ENCODE measurements around the gene ZNF611. TPM values are rescaled to one million over a fixed set of nuclear protein-coding genes. Genes with fewer than 3 reads are reported as not detected.

Gene ZNF611
- total and polyA plus RNA-seq, 2 of the 13 experiments (the other 11 are each of a cell fraction or from before 2014, with no cell fraction given): 2.7 to 4.1 TPM

DNA sequence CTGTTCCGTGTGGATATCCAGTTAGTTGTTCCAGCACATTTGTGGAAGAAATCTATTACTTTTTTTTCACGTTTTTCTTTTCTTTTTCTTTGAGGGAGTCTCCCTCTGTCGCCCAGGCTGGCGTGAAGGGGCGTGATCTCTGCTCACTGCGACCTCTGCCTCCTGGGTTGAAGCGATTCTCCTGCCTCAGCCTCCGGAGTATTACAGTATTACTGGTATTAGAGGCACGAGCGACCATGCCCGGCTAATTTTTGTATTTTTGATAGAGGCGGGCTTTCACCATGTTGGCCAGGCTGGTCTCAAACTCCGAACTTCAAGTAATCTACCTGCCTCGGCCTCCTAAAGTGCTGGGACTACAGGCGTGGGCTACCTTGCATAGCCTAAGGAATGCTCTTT is 43.6 kb downstream of the ZNF611 start:
- Histone ChIP-seq H4K20me1 (ENCODE audit: insufficient read depth, low read length) (no peaks in the 10 kb centered on the region), H3K4me3 (replicated peaks in 1 of 3; ENCODE audit: insufficient read depth in 1 of 3, low read depth in 2 of 3, low read length in 3 of 3) (no peak overlapping the region), H3K4me2 (ENCODE audit: low read depth, low read length) (no peak overlapping the region), H3K27me3 (ENCODE audit: control insufficient read depth in 1 of 2, insufficient read depth in 2 of 2, low read length in 2 of 2) (no peaks in the 10 kb centered on the region; a peak in 1 of 5 replicates), H3K27ac (ENCODE audit: extremely low read length, insufficient read depth, low read length) (no peak overlapping the region), H3K36me3 (replicated peaks in 1 of 2; ENCODE audit: control insufficient read depth in 1 of 2, insufficient read depth in 2 of 2, low read length in 2 of 2) (no peaks in the 10 kb centered on the region), H3K9me3 (ENCODE audit: low read length) (peaks cover 19% of the 10 kb centered on the region), H3K9ac (ENCODE audit: insufficient read depth, low read depth, low read length) (no peak overlapping the region), H3K79me2 (ENCODE audit: insufficient read depth, low read length) (peaks cover 9% of the 10 kb centered on the region), H3K4me1 (ENCODE audit: insufficient read depth, low read length) (peaks cover 22% of the 10 kb centered on the region), H2AFZ (ENCODE audit: low read length) (no peak overlapping the region)
- no peak for TF ChIP-seq ATRX (CRISPR knock-in tag; IDR thresholded peaks at IDR 0.05; ENCODE audit: borderline replicate concordance)
- TF ChIP-seq ZNF776 (CRISPR knock-in tag; IDR thresholded peaks at IDR 0.05): no peak
- TF ChIP-seq KLF11 (CRISPR knock-in tag; IDR thresholded peaks at IDR 0.05): no peak
- no peak for TF ChIP-seq SP2 (CRISPR knock-in tag; IDR thresholded peaks at IDR 0.05)
- TF ChIP-seq CREB1 (IDR thresholded peaks at IDR 0.05): no peak
- TF ChIP-seq CREB1 (CRISPR knock-in tag; IDR thresholded peaks at IDR 0.05): no peak
- TF ChIP-seq AGO2 (optimal IDR thresholded peaks at IDR 0.05; ENCODE audit: low read depth, low read length): no peak
- in situ Hi-C loops (cut with HindIII; ENCODE audit: extremely low pct_ligation_motif_present, low pct_unique_long_range_greater_than_20kb) (loop anchor here (5.0 kb wide), 1 partner anchor 676 kb away; the partner anchor contains the start of gene ZNF525), intact Hi-C loops (cut with micrococcal nuclease; ENCODE audit: unreplicated experiment) (no loop called here)
- WGBS (ENCODE audit: low lambda C conversion rate): 47% methylated on average over 15 of the region's 15 CpGs
- no peak for FAIRE-seq
- ChIA-PET CTCF (ENCODE audit: low intra/inter-chr PET ratio, low total read pairs) (no interaction called here), POLR2A (no interaction called here)
- no TSS peak for BruUV-seq (replicated peaks)
- no peak for DNase-seq (ENCODE audit: low spot score)
- ATAC-seq: no peak

DNA sequence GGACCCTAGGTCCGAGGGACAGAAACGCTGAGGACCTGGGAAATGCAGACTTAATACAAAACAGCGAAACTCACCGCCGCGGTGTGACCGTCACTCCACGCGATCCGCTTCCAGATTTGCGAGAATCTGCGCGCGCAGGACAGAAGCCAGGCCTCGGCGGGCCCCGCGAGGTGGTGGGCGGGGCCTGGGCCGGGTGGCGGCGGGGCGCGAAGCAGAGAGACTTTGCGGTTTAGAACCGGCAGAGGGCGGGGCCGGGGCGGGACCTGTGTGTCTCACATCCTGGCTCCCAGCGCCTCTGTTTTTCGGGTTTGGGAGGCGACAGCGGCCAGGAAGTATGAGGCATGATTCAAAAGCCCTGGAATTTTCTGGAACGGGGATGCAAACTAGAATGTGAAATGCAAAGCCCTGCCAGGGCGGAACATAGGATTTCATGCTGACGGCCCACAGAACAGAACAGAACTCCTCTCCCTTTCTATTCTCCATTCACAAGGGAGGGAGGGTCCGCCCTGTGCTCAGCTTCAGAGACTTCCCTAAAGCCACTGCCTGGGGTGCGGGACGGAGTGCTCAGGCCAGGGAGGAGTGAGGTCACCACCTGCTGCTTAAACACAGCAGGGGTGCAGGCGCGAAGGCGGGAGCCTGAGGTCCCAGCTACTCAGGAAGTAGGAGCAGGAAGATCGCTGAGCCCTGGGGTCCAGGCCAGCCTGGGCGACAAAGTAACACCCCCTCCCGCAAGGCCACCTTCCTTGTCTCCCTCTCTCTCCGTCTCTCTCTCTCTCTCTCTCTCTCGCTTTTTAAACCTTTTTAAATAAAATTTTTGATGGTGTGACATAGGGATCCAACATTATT is 44.3 kb downstream of the ZNF611 start:
- in situ Hi-C loops (cut with HindIII; ENCODE audit: extremely low pct_ligation_motif_present, low pct_unique_long_range_greater_than_20kb) (loop anchor here (5.0 kb wide), 1 partner anchor 677 kb away; the partner anchor contains the start of gene ZNF525), intact Hi-C loops (cut with micrococcal nuclease; ENCODE audit: unreplicated experiment) (no loop called here)
- H3K36me3 ChIP-seq (replicated peaks in 1 of 2; ENCODE audit: control insufficient read depth in 1 of 2, insufficient read depth in 2 of 2, low read length in 2 of 2): no peaks in the 10 kb centered on the region
- DNase-seq (ENCODE audit: low spot score) (peak; percentile 60), FAIRE-seq (no peak), ATAC-seq (peak; percentile 93)
- peak overlapping the region; percentile 58 for H3K27ac ChIP-seq (ENCODE audit: extremely low read length, insufficient read depth, low read length)
- H2AFZ ChIP-seq (ENCODE audit: low read length): no peak overlapping the region
- H4K20me1 ChIP-seq (ENCODE audit: insufficient read depth, low read length): no peaks in the 10 kb centered on the region
- H3K79me2 ChIP-seq (ENCODE audit: insufficient read depth, low read length): peaks cover 9% of the 10 kb centered on the region
- no TSS peak for BruUV-seq (replicated peaks)
- WGBS (ENCODE audit: low lambda C conversion rate): 47% methylated on average over 37 of the region's 47 CpGs
- H3K9me3 ChIP-seq (ENCODE audit: low read length): peaks cover 19% of the 10 kb centered on the region
- H3K27me3 ChIP-seq (ENCODE audit: control insufficient read depth in 1 of 2, insufficient read depth in 2 of 2, low read length in 2 of 2): no peaks in the 10 kb centered on the region; a peak in 1 of 5 replicates
- ChIA-PET POLR2A (no interaction called here), CTCF (ENCODE audit: low intra/inter-chr PET ratio, low total read pairs) (no interaction called here)
- peak overlapping the region; percentile 57 to 77 (median 74); a peak in 5 of 6 replicates for H3K4me3 ChIP-seq (replicated peaks in 1 of 3; ENCODE audit: insufficient read depth in 1 of 3, low read depth in 2 of 3, low read length in 3 of 3)
- peaks cover 20% of the 10 kb centered on the region for H3K4me1 ChIP-seq (ENCODE audit: insufficient read depth, low read length)
- peak overlapping the region; percentile 65 for H3K4me2 ChIP-seq (ENCODE audit: low read depth, low read length)
- peak overlapping the region; percentile 68 for H3K9ac ChIP-seq (ENCODE audit: insufficient read depth, low read depth, low read length)
- TF ChIP-seq ZNF337 (CRISPR knock-in tag; IDR thresholded peaks at IDR 0.05; ENCODE audit: borderline replicate concordance, low read depth) (no peak), SALL1 (CRISPR knock-in tag; IDR thresholded peaks at IDR 0.05) (peak; percentile 17; the same call in 1 of the 2 replicates), HNRNPUL1 (IDR thresholded peaks at IDR 0.05; ENCODE audit: low read depth, low read length) (no peak), PHF21A (CRISPR knock-in tag; IDR thresholded peaks at IDR 0.05) (no peak), KLF9 (CRISPR knock-in tag; IDR thresholded peaks at IDR 0.05; ENCODE audit: low read depth) (0 out of 2 replicates have a peak, but pooled peaks have one; percentile 35), ZFY (CRISPR knock-in tag; IDR thresholded peaks at IDR 0.05) (0 out of 2 replicates have a peak, but pooled peaks have one; percentile 28), ZBTB38 (CRISPR knock-in tag; IDR thresholded peaks at IDR 0.05) (peak; percentile 55; the same call in 1 of the 2 replicates), RAD51 (IDR thresholded peaks at IDR 0.05; ENCODE audit: borderline replicate concordance) (no peak)
- TF ChIP-seq, protein P1, sequence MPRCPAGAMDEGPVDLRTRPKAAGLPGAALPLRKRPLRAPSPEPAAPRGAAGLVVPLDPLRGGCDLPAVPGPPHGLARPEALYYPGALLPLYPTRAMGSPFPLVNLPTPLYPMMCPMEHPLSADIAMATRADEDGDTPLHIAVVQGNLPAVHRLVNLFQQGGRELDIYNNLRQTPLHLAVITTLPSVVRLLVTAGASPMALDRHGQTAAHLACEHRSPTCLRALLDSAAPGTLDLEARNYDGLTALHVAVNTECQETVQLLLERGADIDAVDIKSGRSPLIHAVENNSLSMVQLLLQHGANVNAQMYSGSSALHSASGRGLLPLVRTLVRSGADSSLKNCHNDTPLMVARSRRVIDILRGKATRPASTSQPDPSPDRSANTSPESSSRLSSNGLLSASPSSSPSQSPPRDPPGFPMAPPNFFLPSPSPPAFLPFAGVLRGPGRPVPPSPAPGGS (CRISPR knock-in tag; IDR thresholded peaks at IDR 0.05): no peak
- TF ChIP-seq, protein P2, sequence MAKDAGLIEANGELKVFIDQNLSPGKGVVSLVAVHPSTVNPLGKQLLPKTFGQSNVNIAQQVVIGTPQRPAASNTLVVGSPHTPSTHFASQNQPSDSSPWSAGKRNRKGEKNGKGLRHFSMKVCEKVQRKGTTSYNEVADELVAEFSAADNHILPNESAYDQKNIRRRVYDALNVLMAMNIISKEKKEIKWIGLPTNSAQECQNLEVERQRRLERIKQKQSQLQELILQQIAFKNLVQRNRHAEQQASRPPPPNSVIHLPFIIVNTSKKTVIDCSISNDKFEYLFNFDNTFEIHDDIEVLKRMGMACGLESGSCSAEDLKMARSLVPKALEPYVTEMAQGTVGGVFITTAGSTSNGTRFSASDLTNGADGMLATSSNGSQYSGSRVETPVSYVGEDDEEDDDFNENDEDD (CRISPR knock-in tag; IDR thresholded peaks at IDR 0.05; ENCODE audit: borderline replicate concordance): peak; percentile 32; the same call in 1 of the 2 replicates

All from HepG2 (cell line).